MCF 10A (cell line): Measurements from ENCODE around the gene VPS16. TPM values are rescaled to one million over a fixed set of nuclear protein-coding genes. Genes with fewer than 3 reads are reported as not detected.

Experiments used
- BruUV-seq: library from RNA; stranded (reverse); fragments of 400-500 nt; replicated peaks from 2 replicates; lab custom pipeline; 2021; lab: Mats Ljungman, UMichigan
- CTCF ChIA-PET: fragments of 300-600 bp; sonication (Branson Sonifier 250); formaldehyde crosslinking; extraction: SDS; loops from one replicate; lab custom pipeline; 2021; ENCODE audit warnings: antibody characterized with exemption, inconsistent platforms; lab: Yijun Ruan, JAX
- POLR2A ChIA-PET: fragments of 300-600, 350-650 bp; sonication (Branson Sonifier 250); formaldehyde crosslinking; extraction: SDS; loops from one replicate; lab custom pipeline; 2020; ENCODE audit warnings: antibody characterized with exemption, inconsistent platforms; lab: Yijun Ruan, JAX
- DNase-seq: peaks from one replicate; pipeline ENCODE4 v3.0.0-alpha.2; 2018; ENCODE audit not compliant: unreplicated experiment
- H3K27ac Mint-ChIP-seq: one replicate; pipeline ENCODE4 v1.8.0; 2022; ENCODE audit warnings: mild to moderate bottlenecking, low read depth, mixed read lengths; ENCODE audit not compliant: unreplicated experiment
- H3K27me3 Mint-ChIP-seq: one replicate; pipeline ENCODE4 v1.8.0; 2022; ENCODE audit warnings: mixed read lengths; ENCODE audit not compliant: insufficient read depth, unreplicated experiment
- H3K36me3 Mint-ChIP-seq: one replicate; pipeline ENCODE4 v1.8.0; 2022; ENCODE audit warnings: mild to moderate bottlenecking, moderate library complexity, mixed read lengths; ENCODE audit not compliant: insufficient read depth, unreplicated experiment
- H3K4me1 Mint-ChIP-seq: one replicate; pipeline ENCODE4 v1.8.0; 2022; ENCODE audit warnings: mixed read lengths; ENCODE audit not compliant: insufficient read depth, unreplicated experiment
- H3K4me3 Mint-ChIP-seq: one replicate; pipeline ENCODE4 v1.8.0; 2022; ENCODE audit warnings: mild to moderate bottlenecking, moderate library complexity, mixed read lengths; ENCODE audit not compliant: unreplicated experiment
- H3K9me3 Mint-ChIP-seq: one replicate; pipeline ENCODE4 v1.8.0; 2022; ENCODE audit warnings: mixed read lengths; ENCODE audit not compliant: unreplicated experiment
- intact Hi-C: fragments of 100-400 bp; cut with micrococcal nuclease; formaldehyde crosslinking; loops from 2 replicates; pipeline ENCODE4 v1.14.1; 2022
- total RNA-seq: library from RNA; stranded (reverse); gene quantifications from 2 replicates; pipeline ENCODE4 v1.2.3, GENCODE V29; 2022
- TF ChIP-seq, protein P1 (sequence below): fragments of 200-600 bp; IDR thresholded peaks from one replicate; pipeline ENCODE4 v1.8.0; 2022; ENCODE audit warnings: antibody characterized with exemption, mild to moderate bottlenecking; ENCODE audit not compliant: unreplicated experiment

Gene VPS16
- total RNA-seq, 1 experiment from 2014 or later, result 32.6 TPM

DNA sequence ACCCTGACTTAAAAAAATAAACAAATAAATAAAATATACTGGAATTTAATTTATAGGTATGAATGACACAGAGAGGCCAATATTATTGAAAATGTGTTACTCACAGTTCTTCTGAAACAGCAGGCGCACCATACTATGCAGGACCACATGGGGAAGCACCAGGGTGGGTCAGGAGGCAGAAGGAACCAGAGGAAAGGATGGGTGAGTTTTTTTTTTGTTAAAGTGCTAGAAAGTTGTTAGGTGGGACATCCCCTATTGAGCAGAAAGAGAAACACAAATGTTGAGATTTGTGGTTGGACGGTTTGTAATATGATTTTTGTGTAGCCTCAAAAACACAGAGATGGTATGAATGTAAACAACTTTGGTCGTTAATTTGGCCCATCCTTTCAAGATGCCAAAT lies 58.7 kb downstream of the VPS16 start:
- peaks cover 5% of the 10 kb centered on the region for H3K4me1 Mint-ChIP-seq
- H3K27ac Mint-ChIP-seq, result no peak overlapping the region
- H3K27me3 Mint-ChIP-seq, result no peaks in the 10 kb centered on the region
- TF ChIP-seq, protein P1, sequence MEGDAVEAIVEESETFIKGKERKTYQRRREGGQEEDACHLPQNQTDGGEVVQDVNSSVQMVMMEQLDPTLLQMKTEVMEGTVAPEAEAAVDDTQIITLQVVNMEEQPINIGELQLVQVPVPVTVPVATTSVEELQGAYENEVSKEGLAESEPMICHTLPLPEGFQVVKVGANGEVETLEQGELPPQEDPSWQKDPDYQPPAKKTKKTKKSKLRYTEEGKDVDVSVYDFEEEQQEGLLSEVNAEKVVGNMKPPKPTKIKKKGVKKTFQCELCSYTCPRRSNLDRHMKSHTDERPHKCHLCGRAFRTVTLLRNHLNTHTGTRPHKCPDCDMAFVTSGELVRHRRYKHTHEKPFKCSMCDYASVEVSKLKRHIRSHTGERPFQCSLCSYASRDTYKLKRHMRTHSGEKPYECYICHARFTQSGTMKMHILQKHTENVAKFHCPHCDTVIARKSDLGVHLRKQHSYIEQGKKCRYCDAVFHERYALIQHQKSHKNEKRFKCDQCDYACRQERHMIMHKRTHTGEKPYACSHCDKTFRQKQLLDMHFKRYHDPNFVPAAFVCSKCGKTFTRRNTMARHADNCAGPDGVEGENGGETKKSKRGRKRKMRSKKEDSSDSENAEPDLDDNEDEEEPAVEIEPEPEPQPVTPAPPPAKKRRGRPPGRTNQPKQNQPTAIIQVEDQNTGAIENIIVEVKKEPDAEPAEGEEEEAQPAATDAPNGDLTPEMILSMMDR, result no peak
- no peak overlapping the region for H3K4me3 Mint-ChIP-seq
- H3K9me3 Mint-ChIP-seq, result no peaks in the 10 kb centered on the region
- DNase-seq, result no peak
- ChIA-PET POLR2A (no interaction called here), CTCF (interaction anchor here (0.6 kb wide), 1 partner anchor 102 kb away, joined by 4 read pairs; no protein-coding TSS in a partner anchor)
- H3K36me3 Mint-ChIP-seq, result no peaks in the 10 kb centered on the region
- no TSS peak for BruUV-seq
- intact Hi-C loops, result no loop called here

- no peak overlapping the region for H3K27ac Mint-ChIP-seq
These were observed 60.5 kb downstream of the VPS16 start for GRCh38 chr20:2900845-2901592.

DNA sequence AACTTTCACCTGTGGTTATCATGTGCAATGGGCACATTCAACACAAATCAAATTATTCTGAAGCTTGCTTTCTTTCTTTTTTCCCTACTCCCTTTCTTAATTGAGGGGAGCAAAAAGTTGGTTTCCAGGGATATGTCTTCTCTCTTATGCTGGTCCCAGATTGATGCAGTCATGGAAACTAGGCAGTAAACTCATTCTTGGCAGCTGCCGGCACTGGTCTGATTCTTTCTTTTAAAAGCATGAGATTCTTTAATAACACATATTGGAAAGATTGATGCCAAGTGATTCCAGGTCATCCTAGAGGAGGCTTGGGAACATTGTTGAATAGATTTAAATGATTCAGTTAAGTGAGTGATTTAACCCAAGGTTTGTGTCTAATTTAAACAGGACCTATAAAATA lies 61.7 kb downstream of the VPS16 start:
- Mint-ChIP-seq H3K27me3 (no peaks in the 10 kb centered on the region), H3K36me3 (no peaks in the 10 kb centered on the region), H3K27ac (no peak overlapping the region), H3K4me3 (no peak overlapping the region), H3K9me3 (no peaks in the 10 kb centered on the region), H3K4me1 (peaks cover 5% of the 10 kb centered on the region)
- TF ChIP-seq, protein P1, result no peak
- CTCF ChIA-PET, result no interaction called here
- intact Hi-C loops, result no loop called here
- POLR2A ChIA-PET, result interaction anchor here (1.1 kb wide), 1 partner anchor 9 kb away, joined by 3 read pairs; no protein-coding TSS in a partner anchor
- BruUV-seq, result no TSS peak
- DNase-seq, result no peak

More at GRCh38 chr20:2900845-2901592, 60.5 kb downstream of the VPS16 start:
- no peaks in the 10 kb centered on the region for H3K36me3 Mint-ChIP-seq
- ChIA-PET POLR2A (interaction anchor here (1.1 to 1.3 kb wide), 2 partner anchors 8 to 9 kb away, joined by 3 to 4 read pairs; no protein-coding TSS in a partner anchor), CTCF (interaction anchor here (0.8 to 1.1 kb wide), 3 partner anchors 12 to 111 kb away, joined by 3 read pairs; no protein-coding TSS in a partner anchor)
- no peak overlapping the region for H3K4me3 Mint-ChIP-seq
- BruUV-seq, result no TSS peak
- DNase-seq, result no peak
- TF ChIP-seq, protein P1, result no peak
- intact Hi-C loops, result no loop called here
- no peaks in the 10 kb centered on the region for H3K9me3 Mint-ChIP-seq
- H3K4me1 Mint-ChIP-seq, result peaks cover 5% of the 10 kb centered on the region
- no peaks in the 10 kb centered on the region for H3K27me3 Mint-ChIP-seq

DNA sequence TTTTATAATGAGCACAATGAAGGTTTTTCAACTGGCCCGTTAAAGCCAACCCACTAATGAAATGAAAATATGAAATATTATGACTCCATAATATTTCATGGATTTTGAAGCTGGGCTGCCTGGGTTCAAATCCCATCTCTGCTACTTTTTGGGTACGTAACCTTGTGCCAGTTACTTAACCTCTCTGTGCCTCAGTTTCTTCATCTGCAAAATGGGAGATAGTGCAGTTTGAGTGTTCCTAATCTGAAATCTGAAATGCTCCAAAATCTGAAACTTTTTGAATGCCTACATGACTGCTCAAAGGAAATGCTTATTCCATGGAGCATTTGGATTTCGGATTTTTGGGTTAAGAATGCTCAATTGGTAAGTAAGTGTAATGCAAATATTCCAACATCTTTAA lies 62.3 kb downstream of the VPS16 start:
- no peak overlapping the region for H3K4me3 Mint-ChIP-seq
- no peak for DNase-seq
- H3K4me1 Mint-ChIP-seq, result peaks cover 5% of the 10 kb centered on the region
- POLR2A ChIA-PET, result no interaction called here
- TF ChIP-seq, protein P1, result no peak
- no peaks in the 10 kb centered on the region for H3K36me3 Mint-ChIP-seq
- no TSS peak for BruUV-seq
- no peaks in the 10 kb centered on the region for H3K27me3 Mint-ChIP-seq
- CTCF ChIA-PET, result no interaction called here
- H3K9me3 Mint-ChIP-seq, result no peaks in the 10 kb centered on the region
- intact Hi-C loops, result no loop called here
- no peak overlapping the region for H3K27ac Mint-ChIP-seq
